Hepatocyte (in vitro differentiated cells): ENCODE results near the gene RFX7.

Experiments used
- CTCF ChIP-seq: fragments of 200-600 bp; sonication (generic); IDR thresholded peaks from 2 replicates; pipeline ENCODE4 v1.5.1; 2016; ENCODE audit warnings: antibody characterized with exemption, mild to moderate bottlenecking; ENCODE audit not compliant: poor library complexity
- EZH2 ChIP-seq: fragments of 200-600 bp; sonication (generic); IDR thresholded peaks from 2 replicates; pipeline ENCODE4 v1.6.1; 2016; ENCODE audit warnings: antibody characterized with exemption, mild to moderate bottlenecking, borderline replicate concordance
- EZH2phosphoT487 ChIP-seq: fragments of 200-600 bp; sonication (generic); IDR thresholded peaks from one replicate; pipeline ENCODE4 v1.6.1; 2018; ENCODE audit warnings: antibody characterized with exemption, mild to moderate bottlenecking, low read depth, moderate library complexity; ENCODE audit not compliant: unreplicated experiment, severe bottlenecking

- TF ChIP-seq EZH2 (no peak), EZH2phosphoT487 (no peak), CTCF (no peak)
Measured at GRCh38 chr15:56292546-56293316, 49.1 kb upstream of the RFX7 start.
